Upper lobe of left lung (tissue), 6 donors: ENCODE results near the gene MGME1. TPM values are rescaled to one million over a fixed set of nuclear protein-coding genes. Genes with fewer than 3 reads are reported as not detected.

Experiments used
- ATAC-seq, 2 donors: fragments of 200-7000 bp; cut with Tn5 transposase; one replicate each; pipeline ENCODE4 v1.9.1; 2022; ENCODE audit warnings: mild to moderate bottlenecking in 2 of 2, moderate library complexity in 2 of 2; ENCODE audit not compliant: low FRiP score in 2 of 2
- DNase-seq, 2 donors: peaks; one replicate each; pipeline ENCODE4 v3.0.0-alpha.2; 2019 to 2020
- H3K27ac ChIP-seq, 4 donors: fragments of 200-600 bp; sonication (generic); one replicate each; pipeline ENCODE4 v1.5.1; 2016 to 2019
- H3K27me3 ChIP-seq, 4 donors: fragments of 200-600 bp; sonication (generic); one replicate each; pipeline ENCODE4 v1.5.1; 2017 to 2019
- H3K36me3 ChIP-seq, 4 donors: fragments of 200-600 bp; sonication (generic); one replicate each; pipeline ENCODE4 v1.5.1; 2016 to 2019
- H3K4me1 ChIP-seq, 4 donors: fragments of 200-600 bp; sonication (generic); one replicate each; pipeline ENCODE4 v1.5.1; 2018 to 2019
- H3K4me3 ChIP-seq, 4 donors: fragments of 200-600 bp; sonication (generic); one replicate each; pipeline ENCODE4 v1.5.1; 2017 to 2019; ENCODE audit warnings: mild to moderate bottlenecking in 2 of 4, moderate library complexity in 1 of 4
- H3K9me3 ChIP-seq, 4 donors: fragments of 200-600 bp; sonication (generic); one replicate each; pipeline ENCODE4 v1.5.1; 2018 to 2019
- EP300 ChIP-seq, 4 donors: sonication (generic); formaldehyde crosslinking; IDR thresholded peaks; one replicate each; pipeline ENCODE4 v1.5.1; 2017; ENCODE audit warnings: antibody characterized with exemption in 4 of 4, control low read depth in 2 of 4
- POLR2A ChIP-seq, 4 donors: fragments of 450-650 bp; IDR thresholded peaks; one replicate each; pipeline ENCODE4 v1.5.1; 2016 to 2017; ENCODE audit warnings: antibody characterized with exemption in 4 of 4, mild to moderate bottlenecking in 2 of 4
- POLR2AphosphoS5 ChIP-seq, 2 donors: sonication (generic); formaldehyde crosslinking; IDR thresholded peaks; one replicate each; pipeline ENCODE4 v1.5.1; 2017; ENCODE audit warnings: antibody characterized with exemption in 2 of 2
- WGBS, 2 donors: methylation state at CpG; one replicate each; pipeline ENCODE4 v1.1.5; 2017 to 2018; 5-methylcytosine and 5-hydroxymethylcytosine counted together
- total RNA-seq, 6 donors: library from RNA; depleted of rRNA in 4 of 6; stranded (reverse); fragments of >200 nt in 4 of 6; gene quantifications; one replicate each; pipeline versions ENCODE4 v1.1.0 to v1.2.1, GENCODE V29; 2016 to 2021
- TF ChIP-seq, protein P1 (sequence below), 6 experiments: fragments of 450-650 bp in 4 of 6; fragments of 200-600 bp in 2 of 6; sonication (generic) in 2 of 6; IDR thresholded peaks; one replicate each; pipeline ENCODE4 v1.5.1; 2016 to 2019; ENCODE audit warnings: antibody characterized with exemption in 6 of 6
- donor health status: DM: no; HTN: no; CAD: no; lungs with moderate emphysema.
- donor health status: DM: no; HTN: yes; CAD: no; lungs with severe emphysema.

The MGME1 gene
- total RNA-seq, 6 donors from 2014 or later = 9.4 to 22.0 (median 13.3) TPM

DNA sequence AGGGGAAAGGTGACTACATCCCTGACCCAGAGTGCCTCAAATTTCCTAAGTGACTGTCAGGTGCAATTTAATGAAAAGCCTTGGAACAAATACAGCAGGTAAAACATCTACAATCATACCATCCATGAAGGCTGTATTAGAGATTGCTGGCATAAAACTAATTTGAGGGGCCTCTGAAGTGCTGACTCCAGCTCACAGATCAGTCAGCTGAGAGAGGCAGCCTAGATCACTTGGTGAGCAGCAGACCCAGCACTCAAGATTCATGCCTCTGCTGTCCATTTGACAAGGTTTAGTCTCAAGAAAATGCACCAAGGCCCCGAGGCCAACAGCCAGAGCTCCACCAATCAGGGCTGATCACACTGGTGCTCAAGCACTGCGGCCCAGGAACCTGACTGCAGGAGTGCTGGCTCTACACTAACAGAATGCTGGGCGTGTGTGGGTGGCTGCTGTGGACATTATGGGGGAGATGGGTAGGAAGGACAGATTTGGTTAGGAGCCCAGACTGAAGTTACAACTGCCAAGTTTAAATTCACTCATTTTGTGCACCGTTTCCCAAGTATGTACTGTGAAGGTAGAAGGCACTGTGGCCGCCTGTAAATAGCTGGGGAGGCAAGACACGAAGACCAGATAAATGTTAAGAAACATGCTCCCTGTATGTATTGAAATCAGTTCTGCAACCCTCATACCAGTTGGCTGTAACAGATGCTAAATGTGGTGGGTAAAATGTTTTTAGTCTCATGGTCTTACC is 28.4 kb upstream of the MGME1 start:
- H3K4me1 ChIP-seq = peaks cover 24 to 34% (median 27%) of the 10 kb centered on the region in 4 donors
- ATAC-seq (no peak), DNase-seq (no peak)
- no peak for TF ChIP-seq POLR2A (IDR thresholded peaks at IDR 0.05)
- TF ChIP-seq, protein P1, sequence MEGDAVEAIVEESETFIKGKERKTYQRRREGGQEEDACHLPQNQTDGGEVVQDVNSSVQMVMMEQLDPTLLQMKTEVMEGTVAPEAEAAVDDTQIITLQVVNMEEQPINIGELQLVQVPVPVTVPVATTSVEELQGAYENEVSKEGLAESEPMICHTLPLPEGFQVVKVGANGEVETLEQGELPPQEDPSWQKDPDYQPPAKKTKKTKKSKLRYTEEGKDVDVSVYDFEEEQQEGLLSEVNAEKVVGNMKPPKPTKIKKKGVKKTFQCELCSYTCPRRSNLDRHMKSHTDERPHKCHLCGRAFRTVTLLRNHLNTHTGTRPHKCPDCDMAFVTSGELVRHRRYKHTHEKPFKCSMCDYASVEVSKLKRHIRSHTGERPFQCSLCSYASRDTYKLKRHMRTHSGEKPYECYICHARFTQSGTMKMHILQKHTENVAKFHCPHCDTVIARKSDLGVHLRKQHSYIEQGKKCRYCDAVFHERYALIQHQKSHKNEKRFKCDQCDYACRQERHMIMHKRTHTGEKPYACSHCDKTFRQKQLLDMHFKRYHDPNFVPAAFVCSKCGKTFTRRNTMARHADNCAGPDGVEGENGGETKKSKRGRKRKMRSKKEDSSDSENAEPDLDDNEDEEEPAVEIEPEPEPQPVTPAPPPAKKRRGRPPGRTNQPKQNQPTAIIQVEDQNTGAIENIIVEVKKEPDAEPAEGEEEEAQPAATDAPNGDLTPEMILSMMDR (IDR thresholded peaks at IDR 0.05) = no peak
- H3K4me3 ChIP-seq = no peak overlapping the region
- H3K27ac ChIP-seq = no peak overlapping the region
- H3K36me3 ChIP-seq = peaks cover 9 to 49% (median 37%) of the 10 kb centered on the region in 4 donors
- H3K9me3 ChIP-seq = no peaks in the 10 kb centered on the region
- no peaks in the 10 kb centered on the region for H3K27me3 ChIP-seq
- 61 to 68% methylated on average over 5 to 6 of the region's 6 CpGs for WGBS, 2 donors

GRCh38 chr20:17941087-17941825 is 27.6 kb upstream of the MGME1 start:
- H3K4me1 ChIP-seq = peaks cover 24 to 30% (median 27%) of the 10 kb centered on the region in 4 donors
- H3K36me3 ChIP-seq = peaks cover 12 to 58% (median 46%) of the 10 kb centered on the region in 4 donors
- no peaks in the 10 kb centered on the region for H3K27me3 ChIP-seq
- no peak overlapping the region for H3K27ac ChIP-seq
- 93 to 95% methylated on average over 10 of the region's 10 CpGs for WGBS, 2 donors
- no peak for TF ChIP-seq POLR2A (IDR thresholded peaks at IDR 0.05)
- TF ChIP-seq, protein P1 (IDR thresholded peaks at IDR 0.05) = no peak
- TF ChIP-seq POLR2AphosphoS5 (IDR thresholded peaks at IDR 0.05) = no peak
- TF ChIP-seq EP300 (IDR thresholded peaks at IDR 0.05) = no peak
- H3K4me3 ChIP-seq = no peak overlapping the region
- no peak for DNase-seq
- H3K9me3 ChIP-seq = no peaks in the 10 kb centered on the region
- ATAC-seq = no peak

- Histone ChIP-seq H3K27ac (no peak overlapping the region), H3K36me3 (peaks cover 12 to 63% (median 51%) of the 10 kb centered on the region in 4 donors), H3K27me3 (no peaks in the 10 kb centered on the region), H3K9me3 (no peaks in the 10 kb centered on the region), H3K4me1 (peaks cover 21 to 27% (median 23%) of the 10 kb centered on the region in 4 donors), H3K4me3 (no peak overlapping the region)
- DNase-seq (no peak), ATAC-seq (no peak)
- TF ChIP-seq EP300 (IDR thresholded peaks at IDR 0.05) = no peak
- no peak for TF ChIP-seq POLR2AphosphoS5 (IDR thresholded peaks at IDR 0.05)
- no peak for TF ChIP-seq POLR2A (IDR thresholded peaks at IDR 0.05)
- WGBS, 2 donors = 84 to 94% methylated on average over 3 of the region's 3 CpGs
These were observed 27.0 kb upstream of the MGME1 start for GRCh38 chr20:17941826-17942196.

DNA sequence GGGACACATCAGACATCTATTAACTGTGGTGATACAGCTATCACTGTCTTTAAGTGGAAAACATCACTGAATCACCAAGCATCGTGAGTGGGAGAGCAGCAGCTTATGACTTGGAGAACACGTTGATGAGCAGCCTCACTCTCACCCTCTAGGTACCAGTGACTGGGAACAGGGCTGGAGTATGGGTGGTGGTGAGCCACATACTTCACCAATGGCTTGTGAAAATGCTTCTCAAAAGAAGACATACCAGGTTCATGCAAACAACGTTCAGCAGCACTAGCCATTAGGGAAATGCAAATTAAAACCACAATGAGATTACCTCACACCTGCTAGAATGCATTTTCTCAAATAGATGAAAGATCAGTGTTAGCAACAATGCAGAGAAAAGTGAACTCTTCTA is 25.5 kb upstream of the MGME1 start:
- 45 to 46% methylated on average over 3 of the region's 3 CpGs for WGBS, 2 donors
- Histone ChIP-seq H3K4me1 (peaks cover 11 to 16% (median 14%) of the 10 kb centered on the region in 4 donors), H3K9me3 (no peaks in the 10 kb centered on the region), H3K27me3 (no peaks in the 10 kb centered on the region), H3K4me3 (no peak overlapping the region), H3K36me3 (peaks cover 20 to 78% (median 61%) of the 10 kb centered on the region in 4 donors), H3K27ac (no peak overlapping the region)
- ATAC-seq (no peak), DNase-seq (no peak)
- TF ChIP-seq POLR2A (IDR thresholded peaks at IDR 0.05) (no peak), POLR2AphosphoS5 (IDR thresholded peaks at IDR 0.05) (no peak), EP300 (IDR thresholded peaks at IDR 0.05) (no peak)
- TF ChIP-seq, protein P1 (IDR thresholded peaks at IDR 0.05) = no peak

DNA sequence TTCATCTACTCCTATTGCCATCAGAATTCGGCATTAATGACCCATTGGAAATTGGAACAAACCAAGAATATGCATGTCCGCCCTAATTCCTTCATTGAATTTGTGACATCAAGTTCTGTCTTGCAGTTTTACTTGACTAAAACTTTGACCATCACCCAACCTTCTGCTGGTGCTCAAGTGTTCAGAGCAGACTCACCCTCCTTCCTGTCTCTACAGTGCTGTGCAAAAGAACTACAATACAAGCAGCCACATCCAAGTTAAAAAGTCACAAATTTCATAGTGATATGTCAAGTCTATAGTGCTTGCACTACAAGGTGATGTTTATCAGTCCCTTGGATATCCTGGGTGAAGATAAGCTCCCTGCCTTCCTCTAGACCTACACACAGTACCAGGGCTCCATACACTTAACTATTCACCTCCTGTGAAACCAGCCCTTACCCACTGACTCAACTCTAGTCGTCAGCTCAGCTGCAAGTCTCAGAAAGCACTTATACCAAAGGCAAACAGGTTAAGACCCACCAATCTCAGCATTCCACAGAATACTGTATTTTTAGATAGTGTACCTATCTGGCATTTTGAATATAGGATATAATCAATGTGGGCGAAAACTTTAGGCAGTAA is 23.9 kb upstream of the MGME1 start:
- H3K27me3 ChIP-seq = no peaks in the 10 kb centered on the region
- H3K36me3 ChIP-seq = peaks cover 31 to 95% (median 77%) of the 10 kb centered on the region in 4 donors
- peaks cover 0 to 1% (median 0%) of the 10 kb centered on the region in 4 donors for H3K4me1 ChIP-seq
- H3K9me3 ChIP-seq = no peaks in the 10 kb centered on the region
- no peak overlapping the region for H3K4me3 ChIP-seq
- DNase-seq (no peak), ATAC-seq (no peak)
- H3K27ac ChIP-seq = no peak overlapping the region
- TF ChIP-seq EP300 (IDR thresholded peaks at IDR 0.05) (no peak), POLR2AphosphoS5 (IDR thresholded peaks at IDR 0.05) (no peak)
- WGBS, 2 donors = 94 to 96% methylated on average over 4 of the region's 4 CpGs
